ENCODE results near the gene CALD1.

- TF ChIP-seq CTCF (IDR thresholded peaks at IDR 0.05; ENCODE audit: borderline replicate concordance, extremely low read depth, low read length, poor library complexity, severe bottlenecking), result no peak
- TF ChIP-seq EZH2 (IDR thresholded peaks at IDR 0.05; ENCODE audit: borderline replicate concordance, low read depth, low read length, severe bottlenecking), result no peak
Observed at GRCh38 chr7:134926396-134926795, 147.0 kb downstream of the CALD1 start.

Data from DND-41 (cell line).